PC-3 (cell line): ENCODE measurements around the gene ARHGAP25.

Experiments used
- CTCF ChIP-seq: fragments of 300-600 bp; sonication (generic); conservative IDR thresholded peaks from 2 replicates; pipeline ENCODE4 v1.5.1; 2017; ENCODE audit warnings: antibody characterized with exemption, low read depth, mild to moderate bottlenecking, low read length
- EZH2 ChIP-seq: fragments of 300-600 bp; sonication (generic); IDR thresholded peaks from one replicate; pipeline ENCODE4 v1.6.1; 2017; ENCODE audit warnings: antibody characterized with exemption, mild to moderate bottlenecking, low read length; ENCODE audit not compliant: unreplicated experiment
- EZH2phosphoT487 ChIP-seq: fragments of 300-600 bp; sonication (generic); IDR thresholded peaks from 2 replicates; pipeline ENCODE4 v1.6.1; 2018; ENCODE audit warnings: mild to moderate bottlenecking, antibody characterized with exemption, low read length, borderline replicate concordance

- TF ChIP-seq CTCF (no peak), EZH2phosphoT487 (no peak), EZH2 (no peak)
Measured at GRCh38 chr2:68791914-68792313, 57.3 kb downstream of the ARHGAP25 start.
